PC-9 (cell line): ENCODE measurements around the gene TMEM59L. TPM values are rescaled to one million over a fixed set of nuclear protein-coding genes. Genes with fewer than 3 reads are reported as not detected.
A peak's percentile ranks its signal among the peaks of the same experiment; 100 is the strongest.

Experiments used
- BruUV-seq: library from RNA; stranded (reverse); fragments of 400-500 nt; replicated peaks from 2 replicates; lab custom pipeline; 2021; lab: Mats Ljungman, UMichigan
- CTCF ChIA-PET: fragments of 300-600 bp; sonication (Branson Sonifier 250); formaldehyde crosslinking; loops from one replicate; lab custom pipeline; 2022; ENCODE audit warnings: antibody characterized with exemption; lab: Charles Lee
- POLR2A ChIA-PET: fragments of 300-600 bp; sonication (Branson Sonifier 250); formaldehyde crosslinking; loops from one replicate; lab custom pipeline; 2022; ENCODE audit warnings: antibody characterized with exemption; ENCODE audit not compliant: unreplicated experiment; lab: Charles Lee
- DNase-seq, 2 experiments: peaks; one replicate each; pipeline versions ENCODE4 v3.0.0 to v3.0.0-alpha.2; 2015 to 2022; ENCODE audit warnings: mixed read lengths in 1 of 2
- H2AFZ ChIP-seq: fragments of 200-600 bp; sonication (generic); 2 replicates; pipeline ENCODE4 v1.8.1; 2017; ENCODE audit warnings: antibody characterized with exemption
- H3F3A ChIP-seq: fragments of 200-600 bp; sonication (generic); 2 replicates; pipeline ENCODE4 v1.8.1; 2017; ENCODE audit warnings: antibody characterized with exemption, mild to moderate bottlenecking, low read depth; ENCODE audit not compliant: insufficient read depth
- H3K27ac ChIP-seq: fragments of 200-600 bp; sonication (generic); 2 replicates; pipeline ENCODE4 v1.6.1; 2016; ENCODE audit warnings: mixed run types
- H3K27me3 ChIP-seq: fragments of 200-600 bp; sonication (generic); 2 replicates; pipeline ENCODE4 v1.6.1; 2016; ENCODE audit warnings: low read depth, mixed run types; ENCODE audit not compliant: insufficient read depth
- H3K36me3 ChIP-seq: fragments of 200-600 bp; sonication (generic); 2 replicates; pipeline ENCODE4 v1.6.1; 2016; ENCODE audit warnings: low read depth, mixed run types
- H3K4me1 ChIP-seq: fragments of 200-600 bp; sonication (generic); replicated peaks from 2 replicates; pipeline ENCODE4 v1.6.1; 2016; ENCODE audit warnings: mixed run types; ENCODE audit not compliant: insufficient read depth
- H3K4me2 ChIP-seq: fragments of 200-600 bp; sonication (generic); 2 replicates; pipeline ENCODE4 v1.6.1; 2017; ENCODE audit warnings: mixed run types
- H3K4me3 ChIP-seq: fragments of 200-600 bp; sonication (generic); 2 replicates; pipeline ENCODE4 v1.6.1; 2016; ENCODE audit warnings: mixed run types
- H3K79me2 ChIP-seq: fragments of 200-600 bp; sonication (generic); 2 replicates; pipeline ENCODE4 v1.6.1; 2017; ENCODE audit warnings: low read depth, mixed run types
- H3K9me2 ChIP-seq: fragments of 200-600 bp; sonication (generic); 2 replicates; pipeline ENCODE4 v1.8.1; 2017; ENCODE audit warnings: mild to moderate bottlenecking; ENCODE audit not compliant: insufficient read depth
- H3K9me3 ChIP-seq: fragments of 200-600 bp; sonication (generic); 2 replicates; pipeline ENCODE4 v1.8.1; 2016; ENCODE audit warnings: low read depth; ENCODE audit not compliant: insufficient read depth
- H4K20me1 ChIP-seq: fragments of 200-600 bp; sonication (generic); 2 replicates; pipeline ENCODE4 v1.8.1; 2017; ENCODE audit not compliant: insufficient read depth
- EZH2 ChIP-seq: fragments of 200-600 bp; sonication (generic); IDR thresholded peaks from 2 replicates; pipeline ENCODE4 v1.8.0; 2017; ENCODE audit warnings: antibody characterized with exemption, low read depth
- intact Hi-C: fragments of 100-400 bp; cut with micrococcal nuclease; formaldehyde crosslinking; loops from one replicate; pipeline ENCODE4 v1.10.0; 2022; ENCODE audit not compliant: unreplicated experiment
- total RNA-seq: library from RNA; stranded (reverse); gene quantifications from 2 replicates; pipeline ENCODE4 v1.2.3, GENCODE V29; 2021
- TF ChIP-seq, protein P1 (sequence below): fragments of 200-600 bp; sonication (generic); conservative IDR thresholded peaks from 2 replicates; pipeline ENCODE4 v1.6.1; 2017; ENCODE audit warnings: mixed run types, antibody characterized with exemption, mild to moderate bottlenecking, moderate library complexity

The TMEM59L gene
- total RNA-seq, 1 experiment from 2014 or later, result 0.65 TPM

DNA sequence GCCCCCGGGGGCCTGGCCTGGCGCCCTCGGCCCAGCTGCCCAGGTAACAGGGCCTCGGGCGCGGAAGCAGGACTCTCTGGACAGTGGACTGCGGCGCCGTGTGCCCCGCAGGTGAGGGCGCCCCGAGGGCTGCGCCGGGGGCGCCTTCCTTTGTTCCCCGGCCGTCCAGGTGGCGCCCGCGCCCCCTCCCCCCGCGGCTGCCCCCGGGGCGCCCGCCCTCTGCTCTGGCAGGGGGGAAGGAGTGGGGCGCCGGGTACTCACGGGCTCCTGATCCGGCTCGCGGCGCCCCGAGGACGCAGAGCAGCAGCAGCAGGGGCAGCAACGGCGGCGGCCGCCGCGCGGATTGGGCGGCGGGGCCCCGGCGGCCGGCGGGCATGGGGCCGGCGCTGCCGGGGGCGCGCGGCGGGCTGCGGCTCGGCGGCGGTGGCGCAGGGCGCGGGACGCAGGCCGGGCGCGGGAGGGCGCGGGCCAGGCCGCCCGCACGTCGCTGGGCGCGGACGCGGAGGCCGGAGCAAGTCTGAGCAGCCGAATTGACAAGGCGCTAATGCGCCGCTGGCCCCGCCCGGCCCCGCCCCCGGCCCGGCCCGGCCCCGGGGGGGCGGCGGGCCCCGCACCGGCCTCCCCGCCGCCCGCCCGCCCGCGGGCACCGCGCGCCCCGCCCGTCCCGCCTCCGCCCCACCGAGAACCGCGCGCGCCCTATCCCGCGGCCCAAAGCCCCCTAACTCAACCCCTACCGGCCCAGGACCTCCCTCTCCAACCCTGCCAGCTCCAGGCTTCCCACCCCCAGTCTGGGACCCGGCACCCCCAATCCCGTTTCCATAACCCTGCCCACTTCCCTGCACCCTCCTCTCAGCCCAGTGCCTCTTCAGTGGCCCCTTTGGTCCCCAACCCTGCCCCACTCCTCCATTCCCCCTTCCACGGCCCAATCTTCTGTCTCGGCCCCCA is 6.1 kb upstream of the TMEM59L start, which contains the start of gene CRLF1:
TSS of gene CRLF1 (minus strand) at position 519 of the 945 bp plus-strand sequence. CDS start at position 376, 143 bp downstream.
- H3K27me3 ChIP-seq, result peaks cover 61% of the 10 kb centered on the region
- H3K27ac ChIP-seq, result no peak within 1 kb of the TSS
- peaks cover 53% of the 10 kb centered on the region; the same call in 1 of the 2 replicates for H3F3A ChIP-seq
- no peaks in the 10 kb centered on the region for H3K9me3 ChIP-seq
- no peaks in the 10 kb centered on the region for H3K79me2 ChIP-seq
- H2AFZ ChIP-seq, result 0 out of 2 replicates have a peak within 1 kb of the TSS, but pooled peaks have one; percentile 46
- H3K4me1 ChIP-seq, result peaks cover 26% of the 10 kb centered on the region
- H3K4me3 ChIP-seq, result peak within 1 kb of the TSS; percentile 53; the same call in 1 of the 2 replicates
- BruUV-seq, result no TSS peak
- no peaks in the 10 kb centered on the region for H3K9me2 ChIP-seq
- POLR2A ChIA-PET, result interaction anchor here (0.5 kb wide), 1 partner anchor 127 kb away, joined by 19 read pairs; no protein-coding TSS in a partner anchor
- CTCF ChIA-PET, result no interaction called here
- TF ChIP-seq, protein P1, sequence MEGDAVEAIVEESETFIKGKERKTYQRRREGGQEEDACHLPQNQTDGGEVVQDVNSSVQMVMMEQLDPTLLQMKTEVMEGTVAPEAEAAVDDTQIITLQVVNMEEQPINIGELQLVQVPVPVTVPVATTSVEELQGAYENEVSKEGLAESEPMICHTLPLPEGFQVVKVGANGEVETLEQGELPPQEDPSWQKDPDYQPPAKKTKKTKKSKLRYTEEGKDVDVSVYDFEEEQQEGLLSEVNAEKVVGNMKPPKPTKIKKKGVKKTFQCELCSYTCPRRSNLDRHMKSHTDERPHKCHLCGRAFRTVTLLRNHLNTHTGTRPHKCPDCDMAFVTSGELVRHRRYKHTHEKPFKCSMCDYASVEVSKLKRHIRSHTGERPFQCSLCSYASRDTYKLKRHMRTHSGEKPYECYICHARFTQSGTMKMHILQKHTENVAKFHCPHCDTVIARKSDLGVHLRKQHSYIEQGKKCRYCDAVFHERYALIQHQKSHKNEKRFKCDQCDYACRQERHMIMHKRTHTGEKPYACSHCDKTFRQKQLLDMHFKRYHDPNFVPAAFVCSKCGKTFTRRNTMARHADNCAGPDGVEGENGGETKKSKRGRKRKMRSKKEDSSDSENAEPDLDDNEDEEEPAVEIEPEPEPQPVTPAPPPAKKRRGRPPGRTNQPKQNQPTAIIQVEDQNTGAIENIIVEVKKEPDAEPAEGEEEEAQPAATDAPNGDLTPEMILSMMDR, result no peak
- TF ChIP-seq EZH2, result peak; percentile 89; the same call in 1 of the 2 replicates
- no peaks in the 10 kb centered on the region for H4K20me1 ChIP-seq
- H3K36me3 ChIP-seq, result no peaks in the 10 kb centered on the region
- intact Hi-C loops, result loop anchor here (10.0 kb wide), 1 partner anchor 158 kb away; no protein-coding TSS in a partner anchor
- H3K4me2 ChIP-seq, result peak within 1 kb of the TSS; percentile 86
- no peak for DNase-seq

DNA sequence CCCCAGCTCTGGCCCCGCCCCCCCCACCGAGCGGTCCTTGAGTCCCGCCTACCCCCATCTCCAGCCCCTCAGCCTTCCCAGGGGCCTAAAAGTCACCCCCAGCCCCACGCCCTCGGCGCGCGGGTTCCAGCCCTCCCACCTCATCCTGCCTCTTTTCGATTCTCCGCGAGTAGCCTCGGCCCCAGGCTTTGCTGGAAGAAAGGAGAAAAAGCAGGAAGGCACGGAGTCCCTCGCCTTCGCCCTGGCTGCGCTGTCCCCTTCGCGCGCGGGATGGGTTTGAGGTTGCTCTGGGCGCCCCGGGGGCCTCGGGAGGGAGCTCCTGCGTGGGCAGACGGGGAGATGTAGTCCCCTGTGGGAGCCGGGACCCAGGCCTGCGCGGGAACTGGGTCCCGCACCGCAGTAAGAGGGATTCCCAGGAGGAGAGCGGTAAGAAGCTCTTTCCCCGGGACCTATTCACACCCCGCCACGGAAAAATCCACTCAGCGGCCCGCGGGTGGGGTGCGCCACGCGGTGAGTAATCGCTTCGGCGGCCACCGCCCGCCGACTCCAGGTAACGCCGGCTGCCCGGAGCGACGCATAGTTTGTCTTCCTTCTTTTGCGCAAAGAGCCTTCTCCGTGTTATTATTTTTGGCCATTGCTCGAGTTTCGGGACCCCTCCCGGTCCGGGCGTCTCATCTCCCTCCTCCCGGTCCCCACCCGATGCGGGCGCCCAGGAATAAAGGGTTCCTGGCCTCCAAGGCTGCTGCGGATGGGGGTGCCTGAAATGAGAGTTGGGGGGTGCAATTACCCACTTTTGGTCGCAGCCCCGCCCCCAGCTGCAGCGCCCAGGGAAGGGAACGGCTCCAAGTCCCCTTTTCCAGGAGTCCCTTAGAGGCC is 5.2 kb upstream of the TMEM59L start:
- peaks cover 70% of the 10 kb centered on the region for H3K27me3 ChIP-seq
- H3K9me2 ChIP-seq, result no peaks in the 10 kb centered on the region
- no peaks in the 10 kb centered on the region for H3K9me3 ChIP-seq
- 0 out of 2 replicates have a peak overlapping the region, but pooled peaks have one; percentile 46 for H2AFZ ChIP-seq
- H4K20me1 ChIP-seq, result no peaks in the 10 kb centered on the region
- ChIA-PET POLR2A (interaction anchor here (0.6 kb wide), 1 partner anchor 18 kb away, joined by 5 read pairs; no protein-coding TSS in a partner anchor), CTCF (no interaction called here)
- H3K4me1 ChIP-seq, result peaks cover 26% of the 10 kb centered on the region
- H3K79me2 ChIP-seq, result no peaks in the 10 kb centered on the region
- H3K27ac ChIP-seq, result no peak overlapping the region
- DNase-seq, result no peak
- intact Hi-C loops, result loop anchor here (10.0 kb wide), 1 partner anchor 157 kb away; no protein-coding TSS in a partner anchor
- H3F3A ChIP-seq, result peaks cover 49% of the 10 kb centered on the region; the same call in 1 of the 2 replicates
- no peaks in the 10 kb centered on the region for H3K36me3 ChIP-seq
- BruUV-seq, result no TSS peak
- TF ChIP-seq EZH2, result peak; percentile 84
- TF ChIP-seq, protein P1, result no peak
- peak overlapping the region; percentile 86 for H3K4me2 ChIP-seq
- peak overlapping the region; percentile 53; the same call in 1 of the 2 replicates for H3K4me3 ChIP-seq
